ENCODE results near the gene YDJC.
A peak's percentile ranks its signal among the peaks of the same experiment; 100 is the strongest.

The YDJC gene

GRCh38 chr22:21606775-21607174, 23.0 kb downstream of the YDJC start:
- Histone ChIP-seq H2AFZ (ENCODE audit: low read depth, low read length) (no peak overlapping the region), H3K27me3 (ENCODE audit: control insufficient read depth in 1 of 2, insufficient read depth in 1 of 2, low read length in 2 of 2) (no peaks in the 10 kb centered on the region), H2BK15ac (ENCODE audit: low read depth, poor library complexity, severe bottlenecking) (no peak overlapping the region), H3K18ac (ENCODE audit: low read depth in 1 of 2, low read length in 2 of 2) (no peak overlapping the region), H3K4me1 (ENCODE audit: control insufficient read depth, insufficient read depth, low read depth, low read length) (peaks cover 7% of the 10 kb centered on the region), H3K79me1 (replicated peaks; ENCODE audit: low read length, poor library complexity, severe bottlenecking) (peaks cover 3% of the 10 kb centered on the region), H2BK12ac (ENCODE audit: low read length in 2 of 2) (no peak overlapping the region), H3K9me3 (ENCODE audit: control insufficient read depth, low read length) (no peaks in the 10 kb centered on the region), H4K91ac (ENCODE audit: low read length) (no peak overlapping the region), H3K4ac (ENCODE audit: low read depth in 1 of 2, low read length in 2 of 2) (no peak overlapping the region), H3K4me3 (ENCODE audit: insufficient read depth in 1 of 2, low read depth in 1 of 2, low read length in 2 of 2) (no peak overlapping the region), H3K27ac (ENCODE audit: low read length, poor library complexity, severe bottlenecking) (no peak overlapping the region), H4K8ac (ENCODE audit: low read length) (peak overlapping the region; percentile 1), H3K14ac (ENCODE audit: low read length in 2 of 2) (no peak overlapping the region), H3K9ac (ENCODE audit: low read length) (no peak overlapping the region), H3K23ac (ENCODE audit: low read length in 2 of 2) (no peak overlapping the region), H3K36me3 (ENCODE audit: control insufficient read depth in 1 of 2, insufficient read depth in 2 of 2, low read depth in 1 of 2, low read length in 2 of 2) (peaks cover 21 to 23% of the 10 kb centered on the region in 2 experiments), H2AK5ac (ENCODE audit: low read length, severe bottlenecking) (no peak overlapping the region), H3K4me2 (ENCODE audit: low read length, poor library complexity, severe bottlenecking) (no peak overlapping the region), H2BK120ac (ENCODE audit: low read depth, low read length) (no peak overlapping the region), H2BK5ac (ENCODE audit: low read depth, low read length, poor library complexity, severe bottlenecking) (no peak overlapping the region)
- 95% methylated on average over 7 of the region's 8 CpGs for WGBS
- no peak for DNase-seq

GRCh38 chr22:21605887-21606564, 23.8 kb downstream of the YDJC start:
- H3K14ac ChIP-seq (ENCODE audit: low read length in 2 of 2): no peak overlapping the region
- no peak overlapping the region for H3K4me3 ChIP-seq (ENCODE audit: insufficient read depth in 1 of 2, low read depth in 1 of 2, low read length in 2 of 2)
- no peak overlapping the region for H2BK120ac ChIP-seq (ENCODE audit: low read depth, low read length)
- no peak overlapping the region for H2AFZ ChIP-seq (ENCODE audit: low read depth, low read length)
- no peak overlapping the region for H2BK5ac ChIP-seq (ENCODE audit: low read depth, low read length, poor library complexity, severe bottlenecking)
- no peaks in the 10 kb centered on the region for H3K27me3 ChIP-seq (ENCODE audit: control insufficient read depth in 1 of 2, insufficient read depth in 1 of 2, low read length in 2 of 2)
- H2AK5ac ChIP-seq (ENCODE audit: low read length, severe bottlenecking): no peak overlapping the region
- H3K36me3 ChIP-seq (ENCODE audit: control insufficient read depth in 1 of 2, insufficient read depth in 2 of 2, low read depth in 1 of 2, low read length in 2 of 2): peaks cover 14 to 18% of the 10 kb centered on the region in 2 experiments
- no peak overlapping the region for H3K9ac ChIP-seq (ENCODE audit: low read length)
- H3K79me1 ChIP-seq (replicated peaks; ENCODE audit: low read length, poor library complexity, severe bottlenecking): peaks cover 3% of the 10 kb centered on the region
- no peak overlapping the region for H3K27ac ChIP-seq (ENCODE audit: low read length, poor library complexity, severe bottlenecking)
- no peak overlapping the region for H3K18ac ChIP-seq (ENCODE audit: low read depth in 1 of 2, low read length in 2 of 2)
- no peak overlapping the region for H2BK12ac ChIP-seq (ENCODE audit: low read length in 2 of 2)
- WGBS: 97% methylated on average over 7 of the region's 7 CpGs
- no peak overlapping the region for H4K8ac ChIP-seq (ENCODE audit: low read length)
- no peak for DNase-seq
- no peak overlapping the region for H4K91ac ChIP-seq (ENCODE audit: low read length)
- no peaks in the 10 kb centered on the region for H3K9me3 ChIP-seq (ENCODE audit: control insufficient read depth, low read length)
- H3K23ac ChIP-seq (ENCODE audit: low read length in 2 of 2): no peak overlapping the region
- H3K4me2 ChIP-seq (ENCODE audit: low read length, poor library complexity, severe bottlenecking): no peak overlapping the region
- peaks cover 7% of the 10 kb centered on the region for H3K4me1 ChIP-seq (ENCODE audit: control insufficient read depth, insufficient read depth, low read depth, low read length)
- no peak overlapping the region for H2BK15ac ChIP-seq (ENCODE audit: low read depth, poor library complexity, severe bottlenecking)
- no peak overlapping the region for H3K4ac ChIP-seq (ENCODE audit: low read depth in 1 of 2, low read length in 2 of 2)

GRCh38 chr22:21603973-21604372, 25.8 kb downstream of the YDJC start:
- no peak overlapping the region for H3K4ac ChIP-seq (ENCODE audit: low read depth in 1 of 2, low read length in 2 of 2)
- no peak overlapping the region for H2BK120ac ChIP-seq (ENCODE audit: low read depth, low read length)
- 96% methylated on average over 8 of the region's 9 CpGs for WGBS
- no peak overlapping the region for H3K9ac ChIP-seq (ENCODE audit: low read length)
- no peaks in the 10 kb centered on the region for H3K9me3 ChIP-seq (ENCODE audit: control insufficient read depth, low read length)
- H4K91ac ChIP-seq (ENCODE audit: low read length): no peak overlapping the region
- H3K4me1 ChIP-seq (ENCODE audit: control insufficient read depth, insufficient read depth, low read depth, low read length): peaks cover 7% of the 10 kb centered on the region
- H3K18ac ChIP-seq (ENCODE audit: low read depth in 1 of 2, low read length in 2 of 2): no peak overlapping the region
- no peak overlapping the region for H2BK12ac ChIP-seq (ENCODE audit: low read length in 2 of 2)
- H3K4me3 ChIP-seq (ENCODE audit: insufficient read depth in 1 of 2, low read depth in 1 of 2, low read length in 2 of 2): no peak overlapping the region
- H2BK15ac ChIP-seq (ENCODE audit: low read depth, poor library complexity, severe bottlenecking): no peak overlapping the region
- DNase-seq: no peak
- no peak overlapping the region for H3K14ac ChIP-seq (ENCODE audit: low read length in 2 of 2)
- H3K36me3 ChIP-seq (ENCODE audit: control insufficient read depth in 1 of 2, insufficient read depth in 2 of 2, low read depth in 1 of 2, low read length in 2 of 2): peaks cover 3 to 15% of the 10 kb centered on the region in 2 experiments
- no peak overlapping the region for H3K4me2 ChIP-seq (ENCODE audit: low read length, poor library complexity, severe bottlenecking)
- no peak overlapping the region for H2AFZ ChIP-seq (ENCODE audit: low read depth, low read length)
- no peak overlapping the region for H4K8ac ChIP-seq (ENCODE audit: low read length)
- peaks cover 3% of the 10 kb centered on the region for H3K79me1 ChIP-seq (replicated peaks; ENCODE audit: low read length, poor library complexity, severe bottlenecking)
- no peak overlapping the region for H2BK5ac ChIP-seq (ENCODE audit: low read depth, low read length, poor library complexity, severe bottlenecking)
- H3K23ac ChIP-seq (ENCODE audit: low read length in 2 of 2): no peak overlapping the region
- no peak overlapping the region for H2AK5ac ChIP-seq (ENCODE audit: low read length, severe bottlenecking)
- H3K27ac ChIP-seq (ENCODE audit: low read length, poor library complexity, severe bottlenecking): no peak overlapping the region
- no peaks in the 10 kb centered on the region for H3K27me3 ChIP-seq (ENCODE audit: control insufficient read depth in 1 of 2, insufficient read depth in 1 of 2, low read length in 2 of 2)

- over 99% methylated on average over 6 of the region's 6 CpGs for WGBS
- DNase-seq: no peak
- no peak overlapping the region for H4K91ac ChIP-seq (ENCODE audit: low read length)
- H3K4ac ChIP-seq (ENCODE audit: low read depth in 1 of 2, low read length in 2 of 2): no peak overlapping the region
- no peak overlapping the region for H2BK12ac ChIP-seq (ENCODE audit: low read length in 2 of 2)
- no peak overlapping the region for H3K23ac ChIP-seq (ENCODE audit: low read length in 2 of 2)
- H3K14ac ChIP-seq (ENCODE audit: low read length in 2 of 2): no peak overlapping the region
- no peak overlapping the region for H3K27ac ChIP-seq (ENCODE audit: low read length, poor library complexity, severe bottlenecking)
- no peak overlapping the region for H3K4me2 ChIP-seq (ENCODE audit: low read length, poor library complexity, severe bottlenecking)
- no peak overlapping the region for H3K9ac ChIP-seq (ENCODE audit: low read length)
- H3K4me1 ChIP-seq (ENCODE audit: control insufficient read depth, insufficient read depth, low read depth, low read length): peaks cover 6% of the 10 kb centered on the region
- no peak overlapping the region for H2BK5ac ChIP-seq (ENCODE audit: low read depth, low read length, poor library complexity, severe bottlenecking)
- H2BK120ac ChIP-seq (ENCODE audit: low read depth, low read length): no peak overlapping the region
- H2AK5ac ChIP-seq (ENCODE audit: low read length, severe bottlenecking): no peak overlapping the region
- peaks cover 5 to 15% of the 10 kb centered on the region in 2 experiments for H3K36me3 ChIP-seq (ENCODE audit: control insufficient read depth in 1 of 2, insufficient read depth in 2 of 2, low read depth in 1 of 2, low read length in 2 of 2)
- no peak overlapping the region for H3K4me3 ChIP-seq (ENCODE audit: insufficient read depth in 1 of 2, low read depth in 1 of 2, low read length in 2 of 2)
- peaks cover 3% of the 10 kb centered on the region for H3K79me1 ChIP-seq (replicated peaks; ENCODE audit: low read length, poor library complexity, severe bottlenecking)
- H3K27me3 ChIP-seq (ENCODE audit: control insufficient read depth in 1 of 2, insufficient read depth in 1 of 2, low read length in 2 of 2): no peaks in the 10 kb centered on the region
- H3K18ac ChIP-seq (ENCODE audit: low read depth in 1 of 2, low read length in 2 of 2): no peak overlapping the region
- H2AFZ ChIP-seq (ENCODE audit: low read depth, low read length): no peak overlapping the region
- H2BK15ac ChIP-seq (ENCODE audit: low read depth, poor library complexity, severe bottlenecking): no peak overlapping the region
- no peaks in the 10 kb centered on the region for H3K9me3 ChIP-seq (ENCODE audit: control insufficient read depth, low read length)
- H4K8ac ChIP-seq (ENCODE audit: low read length): no peak overlapping the region
These were observed 27.2 kb downstream of the YDJC start for GRCh38 chr22:21602579-21602978.

Measured in mesenchymal stem cell (in vitro differentiated cells and primary cell).